ENCODE measurements around the gene FAM217B.

- TF ChIP-seq POLR2A (IDR thresholded peaks at IDR 0.05), result no peak
- no peak for TF ChIP-seq CTCF (IDR thresholded peaks at IDR 0.05)
Measured at GRCh38 chr20:59932616-59933295, 7.4 kb upstream of the FAM217B start.

Data from esophagus squamous epithelium (tissue), 4 donors.